WTC11 (cell line): ENCODE results near the gene ASAH2. TPM values are rescaled to one million over a fixed set of nuclear protein-coding genes. Genes with fewer than 3 reads are reported as not detected.

Experiments used
- ATAC-seq: fragments of 200-7000 bp; cut with Tn5 transposase; 2 replicates; pipeline ENCODE4 v1.10.0; 2021; ENCODE audit warnings: mild to moderate bottlenecking, moderate library complexity
- CTCF ChIA-PET: fragments of 300-600 bp; sonication (Branson Sonifier 250); formaldehyde crosslinking; loops from one replicate; lab custom pipeline; 2021; ENCODE audit warnings: antibody characterized with exemption; lab: Charles Lee
- POLR2A ChIA-PET: fragments of 350-600 bp; sonication (Branson Sonifier 250); formaldehyde crosslinking; loops from one replicate; lab custom pipeline; 2021; ENCODE audit warnings: antibody characterized with exemption; lab: Charles Lee
- DNase-seq: peaks from one replicate; pipeline ENCODE4 v3.0.0; 2021; ENCODE audit warnings: low spot score
- H3K27ac Mint-ChIP-seq: 2 replicates; pipeline ENCODE4 v1.8.0; 2021; ENCODE audit warnings: mixed read lengths
- H3K27me3 Mint-ChIP-seq: 2 replicates; pipeline ENCODE4 v1.8.0; 2021; ENCODE audit warnings: low read depth, mild to moderate bottlenecking, moderate library complexity, mixed read lengths
- H3K36me3 Mint-ChIP-seq: 2 replicates; pipeline ENCODE4 v1.8.0; 2021; ENCODE audit warnings: mixed read lengths
- H3K4me1 Mint-ChIP-seq: 2 replicates; pipeline ENCODE4 v1.8.0; 2022; ENCODE audit warnings: mixed read lengths
- H3K4me3 Mint-ChIP-seq: 2 replicates; pipeline ENCODE4 v1.8.0; 2021; ENCODE audit warnings: mild to moderate bottlenecking, moderate library complexity, mixed read lengths
- H3K9me3 Mint-ChIP-seq: 2 replicates; pipeline ENCODE4 v1.8.0; 2021; ENCODE audit warnings: mixed read lengths
- CREM ChIP-seq: sonication (generic); formaldehyde crosslinking; IDR thresholded peaks from 2 replicates; pipeline ENCODE4 v1.8.1; 2022; ENCODE audit warnings: mild to moderate bottlenecking, missing genetic modification reagents, moderate library complexity
- CTCF ChIP-seq: fragments of 200-600 bp; IDR thresholded peaks from 2 replicates; pipeline ENCODE4 v1.8.0; 2022; ENCODE audit warnings: antibody characterized with exemption
- ELF4 ChIP-seq: sonication (generic); formaldehyde crosslinking; IDR thresholded peaks from 2 replicates; pipeline ENCODE4 v1.8.1; 2022; ENCODE audit warnings: low read depth, mild to moderate bottlenecking, moderate library complexity, missing genetic modification reagents
- FOXK1 ChIP-seq: sonication (generic); formaldehyde crosslinking; IDR thresholded peaks from 2 replicates; pipeline ENCODE4 v1.8.0; 2022; ENCODE audit warnings: mild to moderate bottlenecking, moderate library complexity, missing genetic modification reagents
- GABPB1 ChIP-seq: sonication (generic); formaldehyde crosslinking; IDR thresholded peaks from 2 replicates; pipeline ENCODE4 v1.8.1; 2023; ENCODE audit warnings: mild to moderate bottlenecking, missing genetic modification reagents
- GTF2I ChIP-seq: fragments of 250-450 bp; sonication (Bioruptor Pico); conservative IDR thresholded peaks from 2 replicates; pipeline ENCODE4 v1.4.0; 2021; ENCODE audit warnings: mild to moderate bottlenecking
- HMGA2 ChIP-seq: fragments of 250-450 bp; sonication (Bioruptor Pico); IDR thresholded peaks from 2 replicates; pipeline ENCODE4 v1.4.0; 2021; ENCODE audit warnings: mild to moderate bottlenecking, moderate library complexity
- JAZF1 ChIP-seq: fragments of 250-450 bp; sonication (Bioruptor Pico); IDR thresholded peaks from 2 replicates; pipeline ENCODE4 v1.9.0; 2021; ENCODE audit warnings: moderate library complexity, mild to moderate bottlenecking, inconsistent platforms
- JUN ChIP-seq: sonication (generic); formaldehyde crosslinking; IDR thresholded peaks from 2 replicates; pipeline ENCODE4 v1.8.0; 2023; ENCODE audit warnings: mild to moderate bottlenecking, missing genetic modification reagents
- KAT7 ChIP-seq: sonication (generic); formaldehyde crosslinking; IDR thresholded peaks from 2 replicates; pipeline ENCODE4 v1.8.1; 2023; ENCODE audit warnings: missing genetic modification reagents, mild to moderate bottlenecking, borderline replicate concordance
- NFE2L1 ChIP-seq: sonication (generic); formaldehyde crosslinking; IDR thresholded peaks from 2 replicates; pipeline ENCODE4 v1.8.1; 2023; ENCODE audit warnings: missing genetic modification reagents
- NR1H2 ChIP-seq: sonication (generic); formaldehyde crosslinking; IDR thresholded peaks from 2 replicates; pipeline ENCODE4 v1.9.0; 2021; ENCODE audit warnings: mild to moderate bottlenecking, moderate library complexity, missing genetic modification reagents
- PRRX2 ChIP-seq: fragments of 250-450 bp; sonication (Bioruptor Pico); IDR thresholded peaks from 2 replicates; pipeline ENCODE4 v1.8.0; 2021; ENCODE audit warnings: mild to moderate bottlenecking
- RORB ChIP-seq: fragments of 250-450 bp; sonication (Bioruptor Pico); IDR thresholded peaks from 2 replicates; pipeline ENCODE4 v1.9.0; 2021; ENCODE audit warnings: mild to moderate bottlenecking
- STAT6 ChIP-seq: sonication (generic); formaldehyde crosslinking; conservative IDR thresholded peaks from 2 replicates; pipeline ENCODE4 v1.8.1; 2023; ENCODE audit warnings: mild to moderate bottlenecking, low read depth, missing genetic modification reagents, moderate library complexity
- ZNF121 ChIP-seq: sonication (generic); formaldehyde crosslinking; IDR thresholded peaks from 2 replicates; pipeline ENCODE4 v1.8.0; 2023; ENCODE audit warnings: missing genetic modification reagents
- ZNF138 ChIP-seq: sonication (generic); formaldehyde crosslinking; conservative IDR thresholded peaks from 2 replicates; pipeline ENCODE4 v1.8.1; 2022; ENCODE audit warnings: mild to moderate bottlenecking, moderate library complexity, missing genetic modification reagents
- ZNF317 ChIP-seq: sonication (generic); formaldehyde crosslinking; IDR thresholded peaks from 2 replicates; pipeline ENCODE4 v1.8.1; 2023; ENCODE audit warnings: low read depth, mild to moderate bottlenecking, moderate library complexity, missing genetic modification reagents, borderline replicate concordance
- ZNF423 ChIP-seq: fragments of 250-450 bp; sonication (Bioruptor Pico); IDR thresholded peaks from 2 replicates; pipeline ENCODE4 v2.1.2; 2022; ENCODE audit warnings: mild to moderate bottlenecking, moderate library complexity
- ZNF512 ChIP-seq: sonication (generic); formaldehyde crosslinking; IDR thresholded peaks from 2 replicates; pipeline ENCODE4 v1.8.1; 2022; ENCODE audit warnings: missing genetic modification reagents, borderline replicate concordance
- ZNF671 ChIP-seq: fragments of 250-450 bp; sonication (Bioruptor Pico); IDR thresholded peaks from 2 replicates; pipeline ENCODE4 v1.8.0; 2021; ENCODE audit warnings: mild to moderate bottlenecking
- total RNA-seq: library from RNA; stranded (reverse); gene quantifications from 3 replicates; pipeline ENCODE4 v1.2.3, GENCODE V29; 2021

The ASAH2 gene
- total RNA-seq, 1 experiment from 2014 or later: 4.1 TPM

GRCh38 chr10:50228672-50229071, 22.6 kb downstream of the ASAH2 start:
- DNase-seq (no peak), ATAC-seq (no peak)
- POLR2A ChIA-PET: no interaction called here
- CTCF ChIA-PET: no interaction called here
- Mint-ChIP-seq H3K36me3 (no peaks in the 10 kb centered on the region), H3K27me3 (no peaks in the 10 kb centered on the region), H3K4me1 (no peaks in the 10 kb centered on the region), H3K27ac (no peak overlapping the region), H3K4me3 (no peak overlapping the region), H3K9me3 (no peaks in the 10 kb centered on the region)
- TF ChIP-seq ELF4 (no peak), KAT7 (CRISPR knock-in tag) (no peak), FOXK1 (CRISPR knock-in tag) (no peak), ZNF423 (CRISPR knock-in tag) (no peak), JAZF1 (CRISPR knock-in tag) (no peak)

GRCh38 chr10:50226610-50227009, 24.7 kb downstream of the ASAH2 start:
- Mint-ChIP-seq H3K4me3 (no peak overlapping the region), H3K9me3 (no peaks in the 10 kb centered on the region), H3K36me3 (no peaks in the 10 kb centered on the region), H3K27me3 (no peaks in the 10 kb centered on the region), H3K4me1 (no peaks in the 10 kb centered on the region), H3K27ac (no peak overlapping the region)
- ChIA-PET CTCF (no interaction called here), POLR2A (no interaction called here)
- DNase-seq (no peak), ATAC-seq (no peak)
- TF ChIP-seq STAT6 (CRISPR knock-in tag) (no peak), CREM (no peak)

GRCh38 chr10:50224330-50224952, 26.9 kb downstream of the ASAH2 start:
- Mint-ChIP-seq H3K27me3 (no peaks in the 10 kb centered on the region), H3K36me3 (no peaks in the 10 kb centered on the region), H3K9me3 (peaks cover 3% of the 10 kb centered on the region; the same call in 1 of the 2 replicates), H3K27ac (no peak overlapping the region), H3K4me3 (no peak overlapping the region), H3K4me1 (no peaks in the 10 kb centered on the region)
- peak; percentile 98 for ATAC-seq
- DNase-seq: peak; percentile 28
- CTCF ChIA-PET: interaction anchor here (1.0 to 2.6 kb wide), 3 partner anchors 21 to 615 kb away, joined by 3 to 11 read pairs (median 3); partner anchors contain the start of gene SLC18A3
- POLR2A ChIA-PET: interaction anchor here (0.8 kb wide), 1 partner anchor 12 kb away, joined by 3 read pairs; no protein-coding TSS in a partner anchor
- TF ChIP-seq CTCF: peak; percentile 36; the same call in 1 of the 2 replicates
- TF ChIP-seq HMGA2: no peak

GRCh38 chr10:50222199-50222598, 29.1 kb downstream of the ASAH2 start:
- peaks cover 3% of the 10 kb centered on the region; the same call in 1 of the 2 replicates for H3K9me3 Mint-ChIP-seq
- H3K4me3 Mint-ChIP-seq: no peak overlapping the region
- CTCF ChIA-PET: no interaction called here
- H3K27ac Mint-ChIP-seq: no peak overlapping the region
- no peaks in the 10 kb centered on the region for H3K27me3 Mint-ChIP-seq
- no peak for DNase-seq
- no peak for ATAC-seq
- TF ChIP-seq GABPB1 (no peak), ZNF121 (CRISPR knock-in tag) (peak; percentile 68; the same call in 1 of the 2 replicates), PRRX2 (CRISPR knock-in tag) (no peak), NFE2L1 (CRISPR knock-in tag) (no peak)
- TF ChIP-seq, all 79 proteins: peak for 1
- POLR2A ChIA-PET: no interaction called here
- H3K4me1 Mint-ChIP-seq: no peaks in the 10 kb centered on the region
- no peaks in the 10 kb centered on the region for H3K36me3 Mint-ChIP-seq

GRCh38 chr10:50221470-50221869, 29.8 kb downstream of the ASAH2 start:
- ChIA-PET CTCF (no interaction called here), POLR2A (no interaction called here)
- Mint-ChIP-seq H3K9me3 (peaks cover 3% of the 10 kb centered on the region; the same call in 1 of the 2 replicates), H3K27me3 (no peaks in the 10 kb centered on the region), H3K27ac (no peak overlapping the region), H3K36me3 (no peaks in the 10 kb centered on the region), H3K4me1 (peaks cover 7% of the 10 kb centered on the region), H3K4me3 (no peak overlapping the region)
- DNase-seq: no peak
- ATAC-seq: no peak
- no peak for TF ChIP-seq ZNF671
- TF ChIP-seq GTF2I (CRISPR knock-in tag): no peak
- no peak for TF ChIP-seq HMGA2
- TF ChIP-seq ZNF512 (CRISPR knock-in tag): no peak
- TF ChIP-seq FOXK1 (CRISPR knock-in tag): no peak
- no peak for TF ChIP-seq JUN (CRISPR knock-in tag)
- no peak for TF ChIP-seq RORB (CRISPR knock-in tag)
- TF ChIP-seq ZNF317 (CRISPR knock-in tag): no peak
- no peak for TF ChIP-seq NR1H2 (CRISPR knock-in tag)
- no peak for TF ChIP-seq ZNF138 (CRISPR knock-in tag)
